ENCODE data around the gene MYO3A.
"Not testable (repeated sequence)": the region's sequence is repeated elsewhere in the genome, so short reads cannot be mapped to it uniquely, and the experiment has no call there.

MYO3A gene

DNA sequence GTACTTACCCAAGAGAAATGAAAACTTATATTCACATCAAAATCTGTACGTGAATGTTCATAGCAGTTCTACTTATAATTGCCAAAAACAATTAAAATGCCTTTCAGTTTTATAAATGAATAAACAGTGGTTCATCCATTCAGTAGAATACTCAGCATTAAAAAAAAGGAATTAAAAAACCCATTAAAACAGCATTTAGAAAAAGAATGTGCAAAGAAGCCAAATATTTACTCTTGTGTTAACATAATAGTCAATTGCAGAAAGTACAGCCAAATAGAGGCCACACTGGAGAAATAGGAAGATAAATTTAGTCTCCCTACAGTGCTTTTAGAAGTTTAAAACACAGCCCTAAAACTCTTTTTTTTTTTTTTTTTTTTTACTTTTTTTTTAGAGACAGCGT, 54.6 kb downstream of the MYO3A start:
- H3K9me3 ChIP-seq (ENCODE audit: control insufficient read depth in 1 of 2, low read length in 2 of 2): no peaks in the 10 kb centered on the region
- no peak overlapping the region for H3K4me3 ChIP-seq (ENCODE audit: low read depth in 1 of 2, low read length in 2 of 2)
- H3K27ac ChIP-seq (ENCODE audit: low read length): no peak overlapping the region
- no peaks in the 10 kb centered on the region for H3K27me3 ChIP-seq (ENCODE audit: low read depth, low read length)
- H3K36me3 ChIP-seq (ENCODE audit: control insufficient read depth in 1 of 2, insufficient read depth in 2 of 2, low read length in 2 of 2): no peaks in the 10 kb centered on the region
- H3K4me1 ChIP-seq (ENCODE audit: control insufficient read depth in 1 of 2, insufficient read depth in 2 of 2, low read length in 2 of 2): no peaks in the 10 kb centered on the region

- H3K36me3 ChIP-seq (ENCODE audit: control insufficient read depth in 1 of 2, insufficient read depth in 2 of 2, low read length in 2 of 2): no peaks in the 10 kb centered on the region
- no peaks in the 10 kb centered on the region for H3K4me1 ChIP-seq (ENCODE audit: control insufficient read depth in 1 of 2, insufficient read depth in 2 of 2, low read length in 2 of 2)
- H3K4me3 ChIP-seq (ENCODE audit: low read depth in 1 of 2, low read length in 2 of 2): no peak overlapping the region
- H3K27me3 ChIP-seq (ENCODE audit: low read depth, low read length): no peaks in the 10 kb centered on the region
- no peak overlapping the region for H3K27ac ChIP-seq (ENCODE audit: low read length)
- H3K9me3 ChIP-seq (ENCODE audit: control insufficient read depth in 1 of 2, low read length in 2 of 2): no peaks in the 10 kb centered on the region
Measured at GRCh38 chr10:25989951-25990350, 55.9 kb downstream of the MYO3A start.

- H3K4me3 ChIP-seq (ENCODE audit: low read depth in 1 of 2, low read length in 2 of 2): no peak overlapping the region
- H3K27me3 ChIP-seq (ENCODE audit: low read depth, low read length): no peaks in the 10 kb centered on the region
- no peaks in the 10 kb centered on the region for H3K36me3 ChIP-seq (ENCODE audit: control insufficient read depth in 1 of 2, insufficient read depth in 2 of 2, low read length in 2 of 2)
- no peak overlapping the region for H3K27ac ChIP-seq (ENCODE audit: low read length)
- H3K4me1 ChIP-seq (ENCODE audit: control insufficient read depth in 1 of 2, insufficient read depth in 2 of 2, low read length in 2 of 2): no peaks in the 10 kb centered on the region
- peaks cover 0 to 2% of the 10 kb centered on the region in 2 donors for H3K9me3 ChIP-seq (ENCODE audit: control insufficient read depth in 1 of 2, low read length in 2 of 2)
Measured at GRCh38 chr10:25999295-25999981, 65.4 kb downstream of the MYO3A start.

DNA sequence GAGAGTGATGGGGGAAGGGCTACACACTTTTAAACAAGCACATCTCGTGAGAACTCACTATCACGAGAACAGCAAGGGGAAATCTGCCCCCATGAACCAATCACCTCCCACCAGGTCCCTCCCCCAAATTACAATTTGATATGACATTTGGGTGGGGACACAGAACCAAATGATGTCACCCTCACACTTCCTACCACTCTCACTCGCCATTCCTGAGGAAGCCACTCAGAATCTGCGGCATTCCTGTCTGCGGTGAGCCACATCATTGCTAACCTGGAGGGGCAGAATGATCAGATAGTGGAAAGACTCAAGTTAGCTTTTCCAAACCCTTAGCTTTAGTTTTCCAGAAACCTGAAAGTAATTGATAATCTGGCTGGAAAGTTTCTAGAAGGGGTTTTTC, 66.9 kb downstream of the MYO3A start:
- H3K4me1 ChIP-seq (ENCODE audit: control insufficient read depth in 1 of 2, insufficient read depth in 2 of 2, low read length in 2 of 2): no peaks in the 10 kb centered on the region
- no peak overlapping the region for H3K4me3 ChIP-seq (ENCODE audit: low read depth in 1 of 2, low read length in 2 of 2)
- no peaks in the 10 kb centered on the region for H3K27me3 ChIP-seq (ENCODE audit: low read depth, low read length)
- H3K27ac ChIP-seq (ENCODE audit: low read length): no peak overlapping the region
- peaks cover 0 to 2% of the 10 kb centered on the region in 2 donors for H3K9me3 ChIP-seq (ENCODE audit: control insufficient read depth in 1 of 2, low read length in 2 of 2)
- H3K36me3 ChIP-seq (ENCODE audit: control insufficient read depth in 1 of 2, insufficient read depth in 2 of 2, low read length in 2 of 2): no peaks in the 10 kb centered on the region

- not testable (repeated sequence) for H3K4me1 ChIP-seq (ENCODE audit: control insufficient read depth in 1 of 2, insufficient read depth in 2 of 2, low read length in 2 of 2); H3K4me3 ChIP-seq (ENCODE audit: low read depth in 1 of 2, low read length in 2 of 2); H3K27me3 ChIP-seq (ENCODE audit: low read depth, low read length); H3K27ac ChIP-seq (ENCODE audit: low read length); H3K9me3 ChIP-seq (ENCODE audit: control insufficient read depth in 1 of 2, low read length in 2 of 2); H3K36me3 ChIP-seq (ENCODE audit: control insufficient read depth in 1 of 2, insufficient read depth in 2 of 2, low read length in 2 of 2)
Measured at GRCh38 chr10:26002466-26002865, 68.4 kb downstream of the MYO3A start.

DNA sequence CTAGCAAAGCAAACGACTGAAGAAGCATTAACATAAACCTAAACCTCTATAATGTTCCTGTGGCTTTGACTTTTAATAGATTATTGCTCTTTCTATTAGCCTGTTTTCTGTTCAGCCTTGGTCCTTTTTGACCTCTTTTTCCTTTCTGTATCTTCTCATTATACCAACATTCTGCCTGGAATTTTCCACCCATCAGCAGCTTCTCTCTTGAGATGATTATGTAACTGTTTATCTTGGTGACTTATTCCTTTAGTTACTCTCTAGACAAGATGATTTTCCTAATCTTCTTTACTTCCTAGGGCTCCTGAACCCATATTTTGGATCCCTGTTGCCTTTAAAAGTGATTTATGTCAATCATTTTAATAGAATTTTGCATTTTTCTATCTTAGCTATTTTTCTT, 81.1 kb downstream of the MYO3A start:
- Histone ChIP-seq H3K27me3 (ENCODE audit: low read depth, low read length) (no peaks in the 10 kb centered on the region), H3K4me3 (ENCODE audit: low read depth in 1 of 2, low read length in 2 of 2) (no peak overlapping the region), H3K4me1 (ENCODE audit: control insufficient read depth in 1 of 2, insufficient read depth in 2 of 2, low read length in 2 of 2) (no peaks in the 10 kb centered on the region), H3K27ac (ENCODE audit: low read length) (no peak overlapping the region), H3K36me3 (ENCODE audit: control insufficient read depth in 1 of 2, insufficient read depth in 2 of 2, low read length in 2 of 2) (no peaks in the 10 kb centered on the region), H3K9me3 (ENCODE audit: control insufficient read depth in 1 of 2, low read length in 2 of 2) (peaks cover 0 to 5% of the 10 kb centered on the region in 2 donors)

GRCh38 chr10:26022831-26023230, 88.8 kb downstream of the MYO3A start:
- H3K36me3 ChIP-seq (ENCODE audit: control insufficient read depth in 1 of 2, insufficient read depth in 2 of 2, low read length in 2 of 2): no peaks in the 10 kb centered on the region

GRCh38 chr10:26024303-26024702, 90.3 kb downstream of the MYO3A start:
- H3K4me3 ChIP-seq (ENCODE audit: low read depth in 1 of 2, low read length in 2 of 2): no peak overlapping the region
- no peaks in the 10 kb centered on the region for H3K27me3 ChIP-seq (ENCODE audit: low read depth, low read length)
- no peaks in the 10 kb centered on the region for H3K9me3 ChIP-seq (ENCODE audit: control insufficient read depth in 1 of 2, low read length in 2 of 2)
- no peaks in the 10 kb centered on the region for H3K36me3 ChIP-seq (ENCODE audit: control insufficient read depth in 1 of 2, insufficient read depth in 2 of 2, low read length in 2 of 2)
- H3K27ac ChIP-seq (ENCODE audit: low read length): no peak overlapping the region
- no peaks in the 10 kb centered on the region for H3K4me1 ChIP-seq (ENCODE audit: control insufficient read depth in 1 of 2, insufficient read depth in 2 of 2, low read length in 2 of 2)

More at GRCh38 chr10:26022831-26023230, 88.8 kb downstream of the MYO3A start:
- Histone ChIP-seq H3K4me3 (ENCODE audit: low read depth in 1 of 2, low read length in 2 of 2) (no peak overlapping the region), H3K27me3 (ENCODE audit: low read depth, low read length) (no peaks in the 10 kb centered on the region), H3K9me3 (ENCODE audit: control insufficient read depth in 1 of 2, low read length in 2 of 2) (no peaks in the 10 kb centered on the region), H3K27ac (ENCODE audit: low read length) (no peak overlapping the region), H3K4me1 (ENCODE audit: control insufficient read depth in 1 of 2, insufficient read depth in 2 of 2, low read length in 2 of 2) (no peaks in the 10 kb centered on the region)

- no peaks in the 10 kb centered on the region for H3K9me3 ChIP-seq (ENCODE audit: control insufficient read depth in 1 of 2, low read length in 2 of 2)
- H3K27me3 ChIP-seq (ENCODE audit: low read depth, low read length): no peaks in the 10 kb centered on the region
- H3K27ac ChIP-seq (ENCODE audit: low read length): no peak overlapping the region
- H3K4me1 ChIP-seq (ENCODE audit: control insufficient read depth in 1 of 2, insufficient read depth in 2 of 2, low read length in 2 of 2): no peaks in the 10 kb centered on the region
- no peaks in the 10 kb centered on the region for H3K36me3 ChIP-seq (ENCODE audit: control insufficient read depth in 1 of 2, insufficient read depth in 2 of 2, low read length in 2 of 2)
- no peak overlapping the region for H3K4me3 ChIP-seq (ENCODE audit: low read depth in 1 of 2, low read length in 2 of 2)
Measured at GRCh38 chr10:26025523-26025922, 91.5 kb downstream of the MYO3A start.

- no peak overlapping the region for H3K27ac ChIP-seq (ENCODE audit: low read length)
- no peaks in the 10 kb centered on the region for H3K4me1 ChIP-seq (ENCODE audit: control insufficient read depth in 1 of 2, insufficient read depth in 2 of 2, low read length in 2 of 2)
- H3K9me3 ChIP-seq (ENCODE audit: control insufficient read depth in 1 of 2, low read length in 2 of 2): no peaks in the 10 kb centered on the region
- no peaks in the 10 kb centered on the region for H3K36me3 ChIP-seq (ENCODE audit: control insufficient read depth in 1 of 2, insufficient read depth in 2 of 2, low read length in 2 of 2)
- no peak overlapping the region for H3K4me3 ChIP-seq (ENCODE audit: low read depth in 1 of 2, low read length in 2 of 2)
- no peaks in the 10 kb centered on the region for H3K27me3 ChIP-seq (ENCODE audit: low read depth, low read length)
Measured at GRCh38 chr10:26029858-26030257, 95.8 kb downstream of the MYO3A start.

GRCh38 chr10:26031300-26031699, 97.3 kb downstream of the MYO3A start:
- no peaks in the 10 kb centered on the region for H3K27me3 ChIP-seq (ENCODE audit: low read depth, low read length)
- H3K27ac ChIP-seq (ENCODE audit: low read length): no peak overlapping the region
- no peaks in the 10 kb centered on the region for H3K36me3 ChIP-seq (ENCODE audit: control insufficient read depth in 1 of 2, insufficient read depth in 2 of 2, low read length in 2 of 2)
- H3K4me1 ChIP-seq (ENCODE audit: control insufficient read depth in 1 of 2, insufficient read depth in 2 of 2, low read length in 2 of 2): no peaks in the 10 kb centered on the region
- no peaks in the 10 kb centered on the region for H3K9me3 ChIP-seq (ENCODE audit: control insufficient read depth in 1 of 2, low read length in 2 of 2)
- H3K4me3 ChIP-seq (ENCODE audit: low read depth in 1 of 2, low read length in 2 of 2): no peak overlapping the region

DNA sequence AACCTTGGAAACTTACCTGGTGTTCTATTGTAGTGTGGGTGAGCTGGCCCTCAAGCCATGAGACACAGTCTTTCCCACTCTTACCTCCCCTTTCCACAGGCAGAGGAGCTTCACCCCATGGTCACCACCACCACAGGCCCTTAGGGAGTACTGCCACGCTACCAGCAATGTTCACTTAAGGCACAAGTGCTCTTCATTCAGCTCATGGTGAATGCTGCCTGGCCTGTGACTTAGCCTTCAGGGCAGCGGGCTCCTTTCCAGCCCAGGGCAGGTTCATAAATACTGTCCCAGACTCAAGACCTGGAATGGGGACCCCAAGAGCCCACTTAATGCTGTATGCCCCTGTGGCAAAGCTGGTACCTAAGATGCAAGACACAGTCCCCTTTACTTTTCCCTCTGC, 109.4 kb downstream of the MYO3A start:
- no peak overlapping the region for H3K27ac ChIP-seq (ENCODE audit: low read length)
- H3K27me3 ChIP-seq (ENCODE audit: low read depth, low read length): no peaks in the 10 kb centered on the region
- no peaks in the 10 kb centered on the region for H3K9me3 ChIP-seq (ENCODE audit: control insufficient read depth in 1 of 2, low read length in 2 of 2)
- no peaks in the 10 kb centered on the region for H3K4me1 ChIP-seq (ENCODE audit: control insufficient read depth in 1 of 2, insufficient read depth in 2 of 2, low read length in 2 of 2)
- no peak overlapping the region for H3K4me3 ChIP-seq (ENCODE audit: low read depth in 1 of 2, low read length in 2 of 2)
- no peaks in the 10 kb centered on the region for H3K36me3 ChIP-seq (ENCODE audit: control insufficient read depth in 1 of 2, insufficient read depth in 2 of 2, low read length in 2 of 2)
